HG03025 (cell line): ENCODE data around the gene APEX2.
"Not testable (repeated sequence)": the region's sequence is repeated elsewhere in the genome, so short reads cannot be mapped to it uniquely, and the experiment has no call there.

Experiments used
- ATAC-seq: cut with Tn5 transposase; IDR thresholded peaks from one replicate; pipeline ENCODE4 v1.9.1; 2021; ENCODE audit warnings: mild to moderate bottlenecking, moderate library complexity; ENCODE audit not compliant: unreplicated experiment, low FRiP score

APEX2 gene

GRCh38 chrX:55008571-55009358 is 8.6 kb downstream of the APEX2 start:
- no peak for ATAC-seq

GRCh38 chrX:55011294-55011693 is 11.1 kb downstream of the APEX2 start:
- no peak for ATAC-seq

- no peak for ATAC-seq
Measured at GRCh38 chrX:55014897-55015299, 14.7 kb downstream of the APEX2 start.

- no peak for ATAC-seq
Measured at GRCh38 chrX:55026143-55026542, 26.0 kb downstream of the APEX2 start.

GRCh38 chrX:55026840-55027239 is 26.7 kb downstream of the APEX2 start:
- no peak for ATAC-seq

GRCh38 chrX:55028040-55028439 is 27.9 kb downstream of the APEX2 start:
- ATAC-seq, result no peak

GRCh38 chrX:55028611-55029010 is 28.4 kb downstream of the APEX2 start:
- ATAC-seq, result no peak

GRCh38 chrX:55029291-55029690 is 29.1 kb downstream of the APEX2 start:
- ATAC-seq, result no peak

GRCh38 chrX:55030271-55031205 is 30.4 kb downstream of the APEX2 start, which contains the start of gene ALAS2:
Gene ALAS2, minus strand, starts transcription at chrX:55030977. Its CDS starts 4,977 bp downstream, at chrX:55026000.
- ATAC-seq, result no peak

GRCh38 chrX:55033429-55033828 is 33.3 kb downstream of the APEX2 start:
- no peak for ATAC-seq

- ATAC-seq, result no peak
Measured at GRCh38 chrX:55039471-55039870, 39.3 kb downstream of the APEX2 start.

- ATAC-seq, result no peak
Measured at GRCh38 chrX:55041514-55041913, 41.4 kb downstream of the APEX2 start.

- ATAC-seq, result not testable (repeated sequence)
Measured at GRCh38 chrX:55050599-55050998, 50.4 kb downstream of the APEX2 start.

GRCh38 chrX:55056820-55057674 is 56.9 kb downstream of the APEX2 start:
- ATAC-seq, result no peak

- no peak for ATAC-seq
Measured at GRCh38 chrX:55057675-55058249, 57.6 kb downstream of the APEX2 start.
